Loucy (cell line): ENCODE results near the gene BPIFB3.

Experiments used
- H2AFZ ChIP-seq: fragments of 200-600 bp; sonication (generic); 2 replicates; pipeline ENCODE4 v1.6.0; 2016; ENCODE audit warnings: antibody characterized with exemption, mild to moderate bottlenecking, low read length, moderate library complexity
- H3F3A ChIP-seq: fragments of 200-600 bp; 2 replicates; pipeline ENCODE4 v1.6.0; 2016; ENCODE audit warnings: antibody characterized with exemption, low read depth, mild to moderate bottlenecking
- H3K27me3 ChIP-seq: fragments of 200-600 bp; sonication (generic); 2 replicates; pipeline ENCODE4 v1.6.1; 2014; ENCODE audit warnings: low read length, mild to moderate bottlenecking; ENCODE audit not compliant: insufficient read depth, poor library complexity, severe bottlenecking
- H3K36me3 ChIP-seq: fragments of 200-600 bp; sonication (generic); 2 replicates; pipeline ENCODE4 v1.6.1; 2016; ENCODE audit warnings: low read length; ENCODE audit not compliant: insufficient read depth
- H3K4me1 ChIP-seq: fragments of 200-600 bp; sonication (generic); 2 replicates; pipeline ENCODE4 v1.5.1; 2014; ENCODE audit warnings: low read length, mild to moderate bottlenecking; ENCODE audit not compliant: insufficient read depth, poor library complexity, severe bottlenecking
- H3K4me2 ChIP-seq: fragments of 200-600 bp; sonication (generic); 2 replicates; pipeline ENCODE4 v1.6.0; 2014; ENCODE audit warnings: antibody characterized with exemption, low read length, low read depth, mild to moderate bottlenecking; ENCODE audit not compliant: poor library complexity, severe bottlenecking
- H3K4me3 ChIP-seq: fragments of 200-600 bp; sonication (generic); 2 replicates; pipeline ENCODE4 v1.5.1; 2014; ENCODE audit warnings: low read length, mild to moderate bottlenecking, mixed read lengths; ENCODE audit not compliant: poor library complexity, severe bottlenecking
- H3K79me2 ChIP-seq: fragments of 200-600 bp; sonication (generic); 2 replicates; pipeline ENCODE4 v1.6.1; 2014; ENCODE audit warnings: low read length; ENCODE audit not compliant: insufficient read depth
- H3K9ac ChIP-seq: fragments of 200-600 bp; sonication (generic); 2 replicates; pipeline ENCODE4 v1.6.0; 2014; ENCODE audit warnings: mild to moderate bottlenecking, low read depth, low read length, moderate library complexity; ENCODE audit not compliant: poor library complexity, severe bottlenecking
- H3K9me2 ChIP-seq: fragments of 200-600 bp; sonication (generic); replicated peaks from 2 replicates; pipeline ENCODE4 v1.6.1; 2016; ENCODE audit warnings: low read depth, low read length, mixed read lengths
- H3K9me3 ChIP-seq: fragments of 200-600 bp; sonication (generic); 2 replicates; pipeline ENCODE4 v1.6.1; 2014; ENCODE audit warnings: mild to moderate bottlenecking, antibody characterized with exemption, low read length, low read depth; ENCODE audit not compliant: insufficient read depth
- H4K20me1 ChIP-seq: fragments of 200-600 bp; sonication (generic); 2 replicates; pipeline ENCODE4 v1.6.0; 2014; ENCODE audit warnings: antibody characterized with exemption, low read length, mild to moderate bottlenecking; ENCODE audit not compliant: insufficient read depth, poor library complexity, severe bottlenecking
- CTCF ChIP-seq: fragments of 200-600 bp; sonication (generic); conservative IDR thresholded peaks from 2 replicates; pipeline ENCODE4 v1.5.1; 2014; ENCODE audit warnings: mild to moderate bottlenecking, antibody characterized with exemption, low read length
- EZH2phosphoT487 ChIP-seq: fragments of 200-600 bp; IDR thresholded peaks from 2 replicates; pipeline ENCODE4 v1.6.1; 2018; ENCODE audit warnings: antibody characterized with exemption, mild to moderate bottlenecking, moderate library complexity, borderline replicate concordance

The BPIFB3 gene

GRCh38 chr20:33014336-33015113 lies 39.2 kb upstream of the BPIFB3 start:
- Histone ChIP-seq H3F3A (no peaks in the 10 kb centered on the region), H3K36me3 (no peaks in the 10 kb centered on the region), H3K9ac (no peak overlapping the region), H3K9me3 (no peaks in the 10 kb centered on the region), H3K4me3 (no peak overlapping the region), H3K4me1 (no peaks in the 10 kb centered on the region), H3K4me2 (no peak overlapping the region), H3K9me2 (no peaks in the 10 kb centered on the region), H3K27me3 (no peaks in the 10 kb centered on the region), H2AFZ (no peak overlapping the region), H4K20me1 (no peaks in the 10 kb centered on the region), H3K79me2 (no peaks in the 10 kb centered on the region)
- TF ChIP-seq EZH2phosphoT487, result no peak
- TF ChIP-seq CTCF, result no peak

- Histone ChIP-seq H3K36me3 (no peaks in the 10 kb centered on the region), H2AFZ (no peak overlapping the region), H3K9me2 (no peaks in the 10 kb centered on the region), H3K9ac (no peak overlapping the region), H3K4me2 (no peak overlapping the region), H3K9me3 (no peaks in the 10 kb centered on the region), H3K27me3 (no peaks in the 10 kb centered on the region), H3K4me1 (no peaks in the 10 kb centered on the region), H3K4me3 (no peak overlapping the region), H3K79me2 (no peaks in the 10 kb centered on the region), H3F3A (no peaks in the 10 kb centered on the region), H4K20me1 (no peaks in the 10 kb centered on the region)
- TF ChIP-seq EZH2phosphoT487, result no peak
- TF ChIP-seq CTCF, result no peak
Measured at GRCh38 chr20:33015114-33015484, 38.6 kb upstream of the BPIFB3 start.

GRCh38 chr20:33015700-33016580 lies 37.8 kb upstream of the BPIFB3 start:
- Histone ChIP-seq H3F3A (no peaks in the 10 kb centered on the region), H3K9me2 (no peaks in the 10 kb centered on the region), H3K4me1 (no peaks in the 10 kb centered on the region), H3K4me3 (no peak overlapping the region), H4K20me1 (no peaks in the 10 kb centered on the region), H2AFZ (no peak overlapping the region), H3K4me2 (no peak overlapping the region), H3K79me2 (no peaks in the 10 kb centered on the region), H3K36me3 (no peaks in the 10 kb centered on the region), H3K9me3 (no peaks in the 10 kb centered on the region), H3K9ac (no peak overlapping the region), H3K27me3 (no peaks in the 10 kb centered on the region)
- TF ChIP-seq CTCF, result no peak
- no peak for TF ChIP-seq EZH2phosphoT487
